GM10266 (cell line): Measurements from ENCODE around the gene ELOVL6.

Source experiments
- DNase-seq: peaks from one replicate; pipeline ENCODE4 v3.0.0; 2012; ENCODE audit errors: extremely low spot score
- TF ChIP-seq, protein P1 (sequence below): IDR thresholded peaks from 2 replicates; pipeline ENCODE4 v1.5.1; 2012; ENCODE audit warnings: mild to moderate bottlenecking, low read depth; ENCODE audit not compliant: control insufficient read depth, insufficient read depth; ENCODE audit errors: missing control alignments

Gene ELOVL6

DNA sequence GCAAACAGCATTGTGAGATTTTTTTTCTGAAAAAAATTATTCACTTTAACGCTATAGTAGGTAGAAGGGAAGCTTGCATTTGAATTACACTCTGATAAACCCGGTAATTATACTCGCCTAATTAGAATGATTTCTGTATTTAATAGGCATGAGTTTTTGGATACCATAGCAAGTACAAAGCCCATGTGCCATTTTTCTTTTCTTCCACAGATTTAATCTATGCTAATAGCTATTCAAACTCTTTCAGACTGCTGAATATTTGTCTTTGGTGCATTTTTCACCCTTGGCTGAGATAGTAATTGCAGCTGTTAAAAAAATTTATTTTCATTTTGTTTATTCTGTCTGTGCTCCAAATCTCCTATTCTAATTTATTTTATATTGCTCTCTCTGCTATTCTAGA, 172.7 kb downstream of the ELOVL6 start:
- no peak for DNase-seq
- TF ChIP-seq, protein P1, sequence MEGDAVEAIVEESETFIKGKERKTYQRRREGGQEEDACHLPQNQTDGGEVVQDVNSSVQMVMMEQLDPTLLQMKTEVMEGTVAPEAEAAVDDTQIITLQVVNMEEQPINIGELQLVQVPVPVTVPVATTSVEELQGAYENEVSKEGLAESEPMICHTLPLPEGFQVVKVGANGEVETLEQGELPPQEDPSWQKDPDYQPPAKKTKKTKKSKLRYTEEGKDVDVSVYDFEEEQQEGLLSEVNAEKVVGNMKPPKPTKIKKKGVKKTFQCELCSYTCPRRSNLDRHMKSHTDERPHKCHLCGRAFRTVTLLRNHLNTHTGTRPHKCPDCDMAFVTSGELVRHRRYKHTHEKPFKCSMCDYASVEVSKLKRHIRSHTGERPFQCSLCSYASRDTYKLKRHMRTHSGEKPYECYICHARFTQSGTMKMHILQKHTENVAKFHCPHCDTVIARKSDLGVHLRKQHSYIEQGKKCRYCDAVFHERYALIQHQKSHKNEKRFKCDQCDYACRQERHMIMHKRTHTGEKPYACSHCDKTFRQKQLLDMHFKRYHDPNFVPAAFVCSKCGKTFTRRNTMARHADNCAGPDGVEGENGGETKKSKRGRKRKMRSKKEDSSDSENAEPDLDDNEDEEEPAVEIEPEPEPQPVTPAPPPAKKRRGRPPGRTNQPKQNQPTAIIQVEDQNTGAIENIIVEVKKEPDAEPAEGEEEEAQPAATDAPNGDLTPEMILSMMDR, result no peak

DNA sequence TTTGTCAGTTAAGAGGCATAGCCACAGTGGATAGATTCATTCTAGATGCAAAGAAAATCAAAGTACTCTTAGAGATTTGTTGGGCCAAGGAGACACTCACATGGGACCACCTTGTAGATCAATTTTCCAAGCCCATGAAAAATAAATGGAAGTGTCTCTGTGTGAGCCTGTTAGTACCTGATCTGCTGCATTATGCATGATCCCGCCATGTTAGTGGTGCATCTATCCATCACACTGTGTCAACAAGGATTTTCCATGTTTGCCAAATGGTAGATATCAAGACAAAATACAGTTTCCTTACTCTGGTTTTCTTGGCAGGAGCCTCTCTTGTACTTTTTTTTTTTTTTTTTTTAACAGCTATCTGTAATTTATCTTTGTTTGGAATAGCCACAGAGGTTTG, 173.4 kb downstream of the ELOVL6 start:
- TF ChIP-seq, protein P1, result no peak
- DNase-seq, result no peak

DNA sequence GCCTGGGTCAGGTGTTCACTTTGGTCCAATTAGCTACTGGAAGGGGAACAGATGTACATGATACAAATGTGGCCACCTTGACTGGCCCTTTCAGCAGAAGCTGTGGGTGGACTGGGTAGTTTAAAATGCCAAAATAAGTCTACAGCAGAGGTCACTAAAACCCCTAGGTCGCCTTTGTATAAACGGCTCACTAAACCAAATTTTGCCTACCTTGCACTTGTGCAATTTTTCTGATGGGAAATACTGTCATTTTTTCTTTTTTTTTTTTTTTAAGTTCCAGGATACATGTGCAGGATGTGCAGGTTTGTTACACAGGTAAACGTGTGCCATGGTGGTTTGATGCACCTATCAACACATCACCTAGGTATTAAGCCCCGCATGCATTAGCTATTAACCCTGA, 176.0 kb downstream of the ELOVL6 start:
- no peak for DNase-seq
- TF ChIP-seq, protein P1, result no peak

DNA sequence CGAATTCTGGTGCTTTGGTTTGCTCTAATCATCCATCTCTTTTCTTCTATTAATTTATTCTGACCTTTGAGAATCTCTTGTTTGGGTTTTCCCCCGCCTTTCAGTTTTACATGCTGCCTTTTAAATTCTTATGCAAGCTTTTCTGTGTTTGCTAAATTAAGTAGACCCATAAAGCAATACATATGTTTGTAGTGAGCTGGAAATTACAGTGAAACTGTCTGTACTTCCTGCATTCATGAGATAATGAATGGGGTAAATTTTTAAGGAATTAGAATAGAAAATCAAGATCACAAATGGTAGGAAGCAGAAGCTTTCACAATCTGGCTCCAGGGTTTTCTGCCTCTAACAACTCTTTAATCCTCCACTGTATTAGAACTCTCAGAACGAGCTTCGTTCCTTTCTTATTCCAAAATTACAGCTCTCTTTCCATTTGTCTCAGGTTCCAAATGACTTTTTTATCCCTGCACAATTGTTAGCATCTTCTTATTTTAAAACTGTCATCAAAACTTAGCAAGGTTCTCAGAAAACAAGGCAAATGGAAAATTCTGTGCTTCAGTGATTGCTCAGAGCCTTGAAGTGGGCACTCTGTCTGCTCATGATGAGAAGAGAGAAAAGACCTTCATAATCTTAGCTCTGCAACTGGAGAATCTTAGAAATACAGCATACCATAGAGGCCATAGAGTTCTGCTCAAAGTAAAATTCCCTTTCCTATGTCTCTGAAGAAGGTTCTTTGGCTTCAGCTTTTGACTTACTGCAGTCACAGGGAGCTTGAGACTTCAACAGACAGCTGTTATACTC, 177.6 kb downstream of the ELOVL6 start:
- no peak for DNase-seq
- TF ChIP-seq, protein P1, result no peak

DNA sequence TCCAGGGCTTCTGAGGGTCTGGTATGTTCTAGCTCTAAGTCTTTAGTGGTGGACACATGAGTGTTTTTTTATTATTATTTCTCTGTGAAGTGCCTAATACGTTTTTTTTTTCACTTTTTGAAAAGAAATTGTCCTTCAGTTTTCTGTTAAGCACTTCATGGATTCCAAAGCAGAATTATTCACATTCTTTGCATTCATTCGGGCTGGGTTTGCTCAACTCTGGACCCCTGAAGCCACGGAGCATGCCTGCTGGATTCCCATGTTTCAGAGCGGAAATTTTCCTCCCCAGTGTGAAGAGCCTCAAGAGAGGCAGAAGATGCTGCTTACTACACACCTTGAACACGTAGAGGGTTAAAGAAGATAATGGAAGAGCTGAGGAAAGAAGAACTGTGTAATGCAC, 178.3 kb downstream of the ELOVL6 start:
- TF ChIP-seq, protein P1, result no peak
- DNase-seq, result no peak

DNA sequence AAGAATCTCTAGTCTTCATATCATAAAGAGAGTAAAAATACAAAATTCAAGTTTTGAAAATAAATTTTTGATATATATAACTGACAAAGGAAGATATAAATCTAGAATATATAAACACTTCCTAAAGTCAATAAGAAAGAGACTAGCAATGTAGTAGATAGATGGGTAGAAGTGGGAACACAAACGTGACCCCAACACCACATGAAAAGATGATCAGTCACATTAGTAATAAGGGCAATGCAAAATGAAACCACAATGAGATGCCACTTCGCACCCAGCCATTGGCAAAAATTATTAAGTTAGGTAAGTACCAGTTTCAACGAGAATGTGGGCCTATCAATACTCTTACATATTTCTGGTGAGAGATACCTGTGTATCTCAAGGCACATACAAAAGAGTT, 179.3 kb downstream of the ELOVL6 start:
- no peak for DNase-seq
- TF ChIP-seq, protein P1, result no peak

DNA sequence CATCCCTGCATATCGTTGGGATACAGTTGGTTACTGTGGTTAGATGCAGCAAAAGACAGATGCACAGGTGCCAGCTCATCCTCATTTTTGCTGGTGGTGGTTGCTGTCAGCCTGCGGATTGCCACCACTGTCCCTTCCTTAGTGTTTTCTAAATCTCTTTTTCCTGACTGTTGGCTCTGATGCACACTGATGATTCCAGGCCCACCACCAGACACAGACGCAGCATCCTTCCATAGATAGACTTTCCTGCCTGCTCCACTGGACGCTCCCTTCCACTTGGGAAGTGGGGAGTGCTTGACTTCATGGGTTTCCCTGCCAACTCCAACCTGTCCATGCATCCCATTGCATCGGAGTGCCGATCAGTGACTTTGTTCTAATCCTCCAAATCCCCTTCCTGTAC, 184.2 kb downstream of the ELOVL6 start:
- no peak for DNase-seq
- TF ChIP-seq, protein P1, result no peak
